A204.1 (cell line): Measurements from ENCODE around the gene CTIF.

Experiments
- FAIRE-seq: peaks from 2 replicates; lab custom pipeline; 2012; peaks lifted over from hg19 to GRCh38; lab: Jason Lieb, UNC

Gene CTIF

DNA sequence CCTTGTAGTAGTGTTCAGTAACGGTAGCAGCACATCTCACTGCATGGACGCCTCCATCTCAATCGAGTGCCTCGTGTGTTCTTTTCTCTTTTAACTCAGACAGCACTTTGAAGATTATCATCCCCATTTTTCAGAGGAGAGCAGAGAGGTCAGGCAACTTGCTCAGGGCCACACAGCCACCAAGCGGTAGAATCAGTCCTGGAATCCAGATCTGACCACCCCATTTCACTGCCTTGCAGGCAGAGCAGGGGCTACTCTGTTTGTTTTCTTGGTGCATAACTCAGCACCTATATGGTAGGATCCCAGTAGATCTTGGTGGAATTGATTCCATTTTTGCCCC, 282.4 kb downstream of the CTIF start:
- FAIRE-seq: no peak

DNA sequence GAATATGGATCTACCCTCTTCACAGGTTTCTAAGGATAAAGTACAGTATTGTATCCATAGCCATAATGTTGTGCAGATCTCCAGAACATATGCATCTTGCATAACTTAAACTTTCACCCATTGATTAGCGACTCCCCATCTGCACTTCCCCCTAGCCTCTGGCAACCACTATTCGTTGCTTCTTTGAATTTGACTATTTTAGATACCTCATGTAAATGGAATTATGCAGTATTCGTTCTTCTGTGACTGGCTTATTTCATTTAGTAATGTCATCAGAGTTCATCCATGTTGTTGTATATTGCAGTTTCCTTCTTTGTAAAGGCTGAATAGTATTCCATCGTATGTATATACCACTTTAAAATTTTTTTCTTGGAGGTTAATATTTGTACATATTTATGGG, 283.0 kb downstream of the CTIF start:
- FAIRE-seq: no peak

DNA sequence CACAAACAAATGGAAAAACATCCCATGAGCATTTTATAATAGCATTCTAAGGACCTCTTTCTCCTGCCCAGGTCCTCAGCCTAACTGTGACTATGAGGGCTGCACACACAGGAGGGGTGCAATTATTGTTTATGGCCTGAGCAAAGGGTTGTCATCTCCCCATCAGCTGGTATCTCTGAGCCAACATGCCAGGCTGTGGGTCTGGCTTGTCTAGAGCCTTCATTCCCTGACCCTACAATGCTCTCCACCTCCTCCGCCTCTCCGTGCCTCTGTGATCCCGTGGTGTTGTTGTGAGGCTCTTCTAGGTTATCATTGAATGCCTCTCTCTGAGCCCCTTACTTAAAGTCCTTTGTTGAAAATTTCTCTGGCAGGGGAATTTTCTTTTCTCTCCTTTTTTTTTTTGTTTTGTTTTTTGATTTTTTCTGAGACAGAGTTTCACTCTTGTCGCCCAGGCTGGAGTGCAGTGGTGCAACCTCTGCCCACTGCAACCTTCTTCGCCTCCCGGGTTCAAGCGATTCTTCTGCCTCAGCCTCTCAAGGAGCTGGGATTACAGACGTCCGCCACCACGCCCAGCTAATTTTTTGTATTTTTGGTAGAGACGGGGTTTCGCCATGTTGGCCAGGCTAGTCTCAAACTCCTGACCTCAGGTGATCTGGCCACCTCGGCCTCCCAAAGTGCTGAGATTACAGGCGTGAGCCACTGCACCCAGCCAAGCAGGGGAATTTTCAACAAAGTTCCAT, 285.6 kb downstream of the CTIF start:
- FAIRE-seq: no peak

DNA sequence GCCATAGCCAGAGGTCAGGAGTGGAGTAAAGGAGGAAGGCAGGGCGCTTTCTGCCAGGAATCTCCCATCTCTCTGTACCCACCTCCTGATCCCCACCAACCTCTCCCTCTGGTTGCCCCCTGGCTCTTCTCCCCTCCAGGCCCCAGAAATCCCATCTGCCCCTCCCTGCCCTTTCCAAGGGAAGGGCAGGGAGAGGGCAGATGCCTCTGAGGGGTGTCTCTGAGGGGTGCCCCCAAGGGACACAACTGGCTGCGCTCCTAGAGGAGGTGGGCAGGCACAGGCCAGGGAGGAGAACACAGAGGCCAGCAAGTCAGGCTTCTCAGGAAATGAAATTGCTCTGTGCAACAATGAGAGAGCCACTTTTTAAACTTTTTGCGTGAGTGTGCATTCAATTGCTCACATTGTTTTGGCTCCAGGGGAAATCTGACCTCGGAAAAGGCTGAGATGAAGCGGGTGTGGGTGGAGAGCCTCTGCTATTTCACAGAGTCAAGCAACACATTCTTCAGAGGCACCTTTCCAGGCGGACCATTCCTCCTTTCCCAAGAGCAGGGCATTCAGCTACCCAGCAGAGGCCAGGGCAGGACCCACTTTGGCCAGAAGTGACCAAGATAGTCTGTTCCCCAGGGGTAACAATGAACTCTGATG, 286.4 kb downstream of the CTIF start:
- no peak for FAIRE-seq

DNA sequence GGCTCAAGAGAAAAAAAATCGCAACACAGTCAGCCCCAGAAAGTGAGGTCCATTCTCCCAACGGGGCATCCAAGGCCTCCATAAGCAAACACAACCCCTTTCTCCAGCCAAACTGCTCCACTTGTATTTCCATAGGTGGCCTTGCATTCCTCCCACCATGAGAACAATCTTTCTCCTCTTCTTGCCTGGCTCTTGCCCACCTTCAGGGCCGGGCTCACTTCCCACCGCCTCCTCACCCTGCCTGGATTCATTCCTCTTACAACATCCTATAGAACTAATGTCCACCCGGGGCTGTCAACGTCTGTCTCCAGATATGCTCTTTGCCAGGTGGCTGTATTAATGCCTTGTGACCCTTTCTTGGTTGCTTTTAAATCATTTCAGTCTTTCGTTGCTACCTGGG, 287.4 kb downstream of the CTIF start:
- no peak for FAIRE-seq

DNA sequence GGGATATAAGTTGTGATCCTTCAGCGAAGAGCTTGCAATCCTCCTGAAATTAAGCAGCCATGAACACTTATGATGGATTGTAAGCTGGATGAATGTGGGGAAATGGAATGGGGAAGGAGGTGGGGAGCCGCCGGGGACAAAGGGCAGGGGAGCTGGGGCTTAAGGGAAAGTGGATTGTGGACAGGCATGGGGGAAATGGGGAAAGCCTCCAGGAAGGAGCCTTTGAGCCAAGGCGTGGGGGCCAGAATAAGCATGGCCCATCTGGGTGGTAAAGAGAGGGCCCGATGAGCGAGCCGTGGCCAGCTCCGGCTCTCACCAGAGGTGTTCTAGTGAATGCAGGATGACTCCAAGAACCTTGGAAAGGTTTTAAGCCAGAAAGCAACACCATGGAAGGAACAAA, 288.0 kb downstream of the CTIF start:
- no peak for FAIRE-seq

DNA sequence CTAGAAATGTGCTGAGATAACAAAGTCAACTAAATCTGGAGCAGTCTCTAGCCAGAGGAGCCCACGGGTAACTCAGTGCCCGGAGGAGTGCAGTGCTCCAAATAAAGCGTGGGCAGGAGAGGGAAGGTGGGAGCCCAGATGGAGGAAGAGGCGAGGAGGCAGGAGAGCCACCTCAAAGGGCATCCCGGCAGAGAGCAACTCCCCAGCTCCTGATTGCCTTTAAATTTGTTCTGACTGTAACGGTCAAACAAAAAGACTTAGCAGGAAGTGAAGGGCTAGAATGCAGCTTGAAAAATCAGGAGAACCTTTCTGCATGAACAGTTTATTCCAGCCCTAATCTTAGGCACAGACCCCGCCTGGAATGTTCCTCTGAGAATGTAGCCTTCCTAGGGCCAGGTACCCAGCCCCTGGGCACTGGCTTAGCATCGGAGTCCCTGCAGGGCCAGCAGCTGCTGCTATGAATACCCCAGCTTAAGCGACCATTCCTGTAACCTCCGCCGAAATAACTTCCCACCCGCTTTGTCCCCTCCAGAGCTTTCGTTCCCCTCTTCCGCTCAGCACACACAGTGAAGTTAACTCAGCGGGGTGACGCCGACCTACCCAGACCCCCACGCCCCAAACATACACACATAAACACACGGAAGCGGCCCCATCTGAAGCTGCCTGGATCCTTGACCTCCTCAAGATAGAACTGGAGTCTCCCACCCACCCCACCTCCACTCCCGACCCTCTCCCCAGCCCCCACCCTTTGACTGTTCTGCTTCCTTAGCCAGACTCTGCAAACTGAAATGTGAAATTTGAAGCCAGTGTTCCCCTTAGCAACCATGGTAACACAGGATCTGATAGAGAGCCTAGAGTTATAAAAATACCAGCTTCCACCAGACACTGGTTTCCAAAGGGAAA, 288.7 kb downstream of the CTIF start:
- no peak for FAIRE-seq

DNA sequence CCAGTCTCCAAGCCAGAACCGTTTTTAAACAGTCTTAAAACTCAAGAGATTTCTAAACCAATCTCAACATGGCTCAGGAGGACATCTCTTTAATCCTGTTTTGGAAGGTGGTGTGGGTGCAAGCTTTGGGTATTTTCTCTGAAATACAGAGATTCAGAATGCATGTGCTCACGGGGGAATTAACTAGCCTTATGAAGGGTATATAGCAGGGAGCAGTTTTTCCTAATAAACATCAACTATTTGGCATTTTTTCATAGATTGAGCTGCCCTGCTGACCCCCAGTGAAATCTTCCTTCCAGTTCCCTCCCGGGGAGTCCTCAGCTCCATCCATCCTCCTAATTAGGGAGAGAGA, 289.3 kb downstream of the CTIF start:
- no peak for FAIRE-seq

DNA sequence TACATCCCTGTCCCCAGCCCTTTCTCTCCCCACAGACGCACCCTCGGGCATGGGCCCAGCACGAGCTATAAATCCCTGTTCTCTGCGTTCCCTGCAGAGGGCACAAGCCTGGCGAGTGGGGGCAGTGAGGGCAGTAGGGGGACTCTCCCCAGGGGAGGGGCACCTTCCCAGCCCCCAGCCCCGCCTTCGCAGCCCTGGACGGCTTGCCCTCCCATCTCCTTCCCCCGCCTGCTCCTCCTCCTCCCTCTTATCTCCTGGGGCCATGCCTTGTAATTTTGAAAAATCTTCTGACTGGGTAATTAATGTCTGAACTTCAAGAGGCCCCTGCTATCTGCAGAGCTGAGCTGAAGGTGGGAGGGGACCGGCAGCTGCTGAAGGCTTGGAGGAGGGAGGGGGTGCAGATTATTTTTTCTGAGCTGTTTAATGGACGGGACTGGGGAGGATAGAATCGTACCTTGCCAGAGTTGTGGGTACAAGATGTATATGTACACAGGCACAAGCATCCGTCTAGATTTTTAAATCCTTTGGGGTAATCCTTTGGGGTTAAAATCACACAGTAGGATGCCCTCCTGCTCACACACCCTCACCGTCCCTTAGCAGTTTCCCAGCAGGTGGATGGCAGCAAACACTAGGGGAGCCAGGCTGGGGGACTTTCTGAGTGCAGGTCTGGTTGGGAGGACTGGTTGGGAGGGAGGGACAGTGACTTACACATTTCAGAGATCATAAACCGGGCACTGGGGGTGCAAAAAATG, 290.0 kb downstream of the CTIF start:
- FAIRE-seq: no peak

DNA sequence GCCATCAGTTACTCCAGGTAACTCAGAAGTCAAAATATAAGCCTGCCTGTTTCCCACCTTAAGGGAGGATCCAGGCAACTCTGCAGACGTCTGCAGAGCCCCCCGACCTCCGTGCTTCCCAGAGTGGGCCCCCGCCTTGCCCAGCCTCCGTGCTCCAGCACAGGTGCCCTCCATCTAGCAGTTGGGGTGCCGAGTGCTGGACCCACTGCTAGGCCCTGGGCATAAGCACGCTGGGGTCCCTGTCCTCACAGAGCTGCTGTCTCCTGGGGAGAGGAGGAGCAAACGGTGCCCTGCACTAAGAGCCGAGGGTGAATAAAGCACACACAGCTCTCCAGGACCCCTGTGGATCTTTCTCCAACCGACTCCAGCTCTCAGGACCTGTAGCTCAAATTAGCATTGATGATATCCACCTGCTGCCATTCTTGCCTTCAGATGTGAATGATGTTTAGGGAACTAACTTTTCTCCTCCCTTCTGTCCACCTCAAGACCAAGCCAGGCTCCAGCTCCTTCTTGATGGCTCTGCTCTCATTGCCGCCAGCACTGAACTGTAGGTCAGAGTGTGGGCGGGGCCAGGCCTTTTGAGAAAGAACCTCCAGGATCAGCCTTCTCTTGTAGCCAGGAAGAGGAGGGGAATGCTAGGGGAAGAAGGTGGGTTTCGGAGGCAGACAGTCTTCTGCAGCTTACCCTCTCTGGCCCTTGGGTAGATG, 290.8 kb downstream of the CTIF start:
- no peak for FAIRE-seq

DNA sequence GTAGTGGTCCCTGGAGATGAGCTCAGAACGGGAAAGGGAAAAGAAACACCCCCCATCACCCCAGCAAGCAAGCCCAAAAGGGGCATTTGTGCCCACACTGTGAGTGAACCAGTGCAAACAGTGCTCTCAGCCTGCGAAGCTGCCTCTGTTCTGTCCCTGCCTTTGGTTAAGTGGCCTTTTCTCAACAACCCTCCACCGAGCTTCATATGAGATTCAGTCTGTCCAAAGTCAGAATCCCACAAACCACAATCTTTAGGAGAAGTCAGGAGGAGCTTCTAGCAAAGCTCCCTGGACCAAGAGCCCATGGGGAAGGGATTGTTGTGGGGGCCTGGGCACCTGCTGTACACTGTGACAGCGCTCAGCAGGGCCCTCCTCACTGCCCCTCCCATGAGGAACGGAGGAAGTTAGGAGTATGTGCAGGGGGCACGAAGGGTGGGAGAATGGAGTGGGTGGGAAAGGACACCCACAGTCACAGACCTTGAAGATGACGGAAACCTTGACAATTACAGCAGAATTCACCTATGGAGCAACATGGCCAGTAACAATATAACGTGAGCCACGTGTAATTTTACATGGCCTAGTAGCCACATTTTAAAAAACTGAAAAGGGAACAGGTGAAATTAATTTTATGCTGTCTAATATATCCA, 292.4 kb downstream of the CTIF start:
- no peak for FAIRE-seq

DNA sequence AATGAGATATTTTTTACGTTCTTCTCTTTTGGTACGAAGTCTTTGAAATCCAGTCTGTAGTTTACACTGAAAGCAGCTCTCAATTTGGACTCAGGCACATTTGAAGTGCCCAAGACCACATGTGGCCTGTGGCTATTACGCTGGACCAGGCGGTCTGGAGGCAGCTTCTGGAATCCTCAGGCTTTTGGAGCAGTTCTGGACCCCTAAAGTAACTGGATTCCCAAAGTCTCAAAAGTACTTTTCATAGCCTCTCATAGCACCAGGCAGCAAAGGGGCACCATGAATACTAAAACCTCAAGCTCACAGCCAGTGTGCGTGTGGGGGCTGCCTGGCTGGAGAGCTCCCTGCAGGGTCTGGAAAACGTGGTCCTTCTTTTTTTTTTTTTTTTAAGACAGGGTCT, 293.0 kb downstream of the CTIF start:
- no peak for FAIRE-seq

DNA sequence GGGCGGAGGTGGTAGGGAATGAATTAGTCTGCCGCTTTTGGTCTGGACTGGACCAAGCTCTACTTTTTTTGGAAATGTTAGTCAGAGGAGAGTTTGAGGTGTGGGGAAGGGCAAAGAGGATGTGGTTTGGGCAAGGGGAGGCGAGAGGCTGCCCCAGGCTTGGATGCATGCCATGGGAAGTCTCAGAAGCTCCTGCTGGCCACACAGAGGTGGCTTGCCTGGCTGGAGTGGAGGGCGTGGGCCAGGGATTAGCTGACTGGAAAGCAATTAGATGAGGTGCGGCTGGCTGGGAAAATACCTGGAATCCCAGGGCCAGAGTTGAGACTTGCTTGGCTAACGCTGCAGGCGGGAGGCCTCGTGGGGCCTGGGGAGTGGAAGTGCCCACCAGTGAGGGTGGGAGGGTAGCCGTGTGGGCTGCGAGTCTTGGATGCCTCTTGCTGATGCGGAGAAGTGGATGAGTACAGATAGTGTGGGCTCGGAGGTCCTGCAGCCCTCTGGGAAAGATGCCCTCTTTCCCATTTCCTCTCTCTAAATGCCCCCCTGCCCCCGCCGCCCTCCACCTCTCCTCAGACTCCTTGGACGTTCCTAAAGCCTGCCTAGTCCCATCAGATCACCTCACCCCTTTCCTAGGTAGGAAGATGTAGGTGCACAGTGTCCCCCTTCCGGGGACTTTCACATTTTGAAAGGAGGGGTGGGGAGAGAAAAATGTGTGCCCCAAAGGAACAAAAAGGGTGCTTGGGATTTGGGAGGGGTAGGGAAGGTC, 294.3 kb downstream of the CTIF start:
- FAIRE-seq: no peak

DNA sequence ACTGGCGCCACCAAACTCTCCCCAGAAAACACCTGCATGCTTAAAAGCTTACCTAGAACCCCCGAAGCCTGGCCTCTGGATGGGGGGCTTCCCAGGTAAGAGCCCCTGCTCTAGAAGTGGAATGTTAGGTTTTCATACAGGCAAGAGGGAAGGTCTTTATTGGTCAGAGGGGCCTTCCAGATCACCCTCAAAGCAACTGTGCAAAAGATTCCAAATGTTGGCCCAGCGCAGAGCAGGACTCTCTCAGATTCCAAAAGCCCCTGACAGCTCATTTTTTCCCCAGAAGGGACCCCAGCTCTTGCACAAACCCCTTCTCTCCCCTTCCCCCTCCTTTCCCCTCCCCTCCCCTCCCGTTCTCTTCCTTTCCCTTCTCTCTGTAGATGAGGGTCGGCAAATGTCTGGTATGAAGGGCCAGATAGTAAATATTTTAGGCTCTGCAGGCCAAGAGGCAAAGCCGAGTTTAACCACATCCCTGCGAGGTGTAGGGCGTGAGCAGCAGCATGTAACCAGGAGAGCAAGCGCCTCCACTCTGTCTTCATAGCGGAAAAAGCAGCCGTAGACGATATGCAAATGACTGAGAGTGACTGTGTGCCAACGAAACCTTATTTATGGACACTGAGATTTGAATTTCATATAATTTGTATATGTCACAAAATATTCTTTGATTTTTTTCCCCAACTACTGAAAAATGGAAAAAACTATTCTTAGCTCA, 295.0 kb downstream of the CTIF start:
- FAIRE-seq: no peak

DNA sequence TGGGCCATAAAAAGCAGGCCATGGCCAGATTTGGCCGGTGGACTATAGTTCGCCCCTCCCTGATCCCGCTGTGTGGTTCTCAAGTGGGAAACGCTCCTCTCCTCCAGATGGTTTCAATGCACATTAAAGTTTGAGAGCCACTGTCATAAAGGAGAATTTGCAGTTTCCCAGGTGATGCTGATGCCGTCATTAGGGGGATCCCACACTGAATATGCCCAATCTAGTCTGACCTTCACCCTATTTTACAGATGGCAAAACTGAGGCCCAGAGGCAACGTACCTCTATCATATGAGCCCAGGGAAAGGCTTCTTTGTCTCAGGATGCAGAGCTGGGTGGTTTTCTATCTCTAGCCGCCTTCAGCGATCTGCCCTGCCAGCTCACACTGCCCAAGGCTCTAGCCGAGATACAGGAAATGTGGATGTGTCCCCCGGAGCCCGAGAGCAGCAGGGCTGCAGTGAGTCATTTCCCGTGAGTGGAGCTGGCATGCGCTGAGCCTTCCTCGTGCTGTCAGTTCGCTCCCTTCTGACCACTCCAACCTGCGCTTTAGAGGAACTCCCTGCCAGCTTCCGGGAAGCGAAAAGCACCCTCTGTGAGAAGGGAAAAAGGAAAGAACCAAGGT, 295.7 kb downstream of the CTIF start:
- no peak for FAIRE-seq

DNA sequence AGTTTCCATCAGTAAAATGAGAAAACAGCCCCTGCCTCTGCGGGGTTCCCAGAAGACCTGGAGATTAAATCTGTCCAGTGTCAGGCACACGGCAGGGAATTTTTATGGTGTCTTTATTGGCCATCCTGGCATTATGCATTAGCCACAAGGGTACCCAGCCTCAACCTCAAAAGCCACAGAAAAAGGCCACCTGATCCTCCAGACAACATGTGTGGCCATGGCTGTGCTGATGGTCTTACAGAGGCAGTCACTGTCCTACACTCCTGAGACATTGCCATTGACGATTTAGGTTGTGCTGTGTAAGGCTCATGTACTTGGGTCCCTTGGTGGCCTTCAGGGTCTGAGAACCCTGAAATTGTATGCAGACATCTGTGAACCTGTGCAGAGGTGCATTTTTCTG, 296.3 kb downstream of the CTIF start:
- no peak for FAIRE-seq

DNA sequence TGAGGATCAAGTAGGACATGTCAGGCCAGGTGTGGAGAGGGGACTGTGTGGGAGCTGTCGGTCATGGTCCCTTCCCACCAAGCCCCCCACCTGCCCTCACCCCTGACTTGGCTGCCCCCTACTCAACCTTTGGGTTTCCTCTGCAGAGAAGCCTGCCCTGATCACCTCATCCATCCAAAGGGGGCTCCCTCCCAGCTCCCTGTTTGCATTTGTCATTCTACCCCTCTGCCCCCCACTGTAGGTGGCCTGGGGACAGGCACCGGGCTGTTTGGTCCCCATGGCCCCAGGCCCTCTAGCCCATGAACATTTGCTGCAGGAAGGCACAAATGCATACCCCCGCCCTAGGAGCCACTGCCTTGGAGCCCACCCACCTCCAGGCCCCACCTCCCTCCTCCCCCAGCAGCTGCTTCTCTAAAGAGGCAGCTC, 296.9 kb downstream of the CTIF start:
- no peak for FAIRE-seq

DNA sequence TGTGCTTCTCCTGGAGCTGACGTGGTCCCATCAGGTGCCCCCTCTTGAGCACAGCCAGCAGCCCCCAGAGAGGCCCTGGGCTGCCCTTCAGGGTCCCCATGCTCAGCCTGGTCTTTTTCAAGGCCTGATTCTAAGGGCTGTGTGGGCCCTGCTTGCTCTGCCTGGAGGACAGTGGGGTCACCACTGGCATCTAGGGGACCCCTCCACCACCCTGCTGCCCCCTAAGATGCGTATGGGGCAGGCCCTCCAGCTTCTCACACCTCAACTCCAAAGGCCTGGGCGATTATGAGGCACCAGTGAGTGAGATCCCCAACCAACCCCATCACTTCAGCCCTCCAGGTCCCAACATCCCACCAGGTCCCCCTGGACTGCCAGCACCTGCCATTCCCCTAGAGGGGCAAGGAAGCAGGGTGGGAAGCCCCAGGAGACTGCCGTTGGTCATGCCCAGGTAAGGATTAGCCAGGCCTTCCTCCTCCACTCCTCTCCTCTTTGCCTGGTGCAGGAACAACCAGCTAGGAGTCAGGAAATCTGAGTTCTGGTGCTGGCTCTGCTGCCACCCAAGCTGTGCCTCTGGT, 297.5 kb downstream of the CTIF start:
- FAIRE-seq: no peak
